Suprapubic skin (tissue), 3 donors: ENCODE measurements around the gene EXOC1.

Experiments used
- POLR2A ChIP-seq, 2 donors: fragments of 450-650 bp; IDR thresholded peaks; one replicate each; pipeline ENCODE4 v1.6.1; 2017; ENCODE audit warnings: antibody characterized with exemption in 2 of 2, mild to moderate bottlenecking in 2 of 2, moderate library complexity in 2 of 2
- TF ChIP-seq, protein P1 (sequence below), 2 donors: fragments of 200-600 bp in 1 of 2; fragments of 450-650 bp in 1 of 2; sonication (generic) in 1 of 2; IDR thresholded peaks; one replicate each; pipeline ENCODE4 v1.5.1; 2016 to 2019; ENCODE audit warnings: antibody characterized with exemption in 2 of 2, mild to moderate bottlenecking in 1 of 2, moderate library complexity in 1 of 2

DNA sequence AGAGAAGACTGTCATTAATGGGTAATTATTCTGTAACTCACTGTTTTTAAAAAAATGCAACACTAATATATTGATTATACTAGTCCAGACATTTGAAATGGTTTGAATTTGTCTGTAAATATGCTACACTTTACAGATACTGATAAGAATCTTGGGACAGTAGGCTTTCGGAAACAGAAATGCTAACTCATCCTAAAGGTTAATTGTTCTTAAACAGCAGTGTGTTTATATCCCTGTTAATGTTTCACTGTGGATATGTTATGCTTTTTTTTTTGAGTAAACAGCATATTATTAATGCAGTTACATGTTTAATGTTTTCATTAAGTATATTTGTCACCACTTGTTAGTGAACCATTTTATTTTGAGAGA, 31.4 kb downstream of the EXOC1 start:
- no peak for TF ChIP-seq POLR2A (IDR thresholded peaks at IDR 0.05)
- TF ChIP-seq, protein P1, sequence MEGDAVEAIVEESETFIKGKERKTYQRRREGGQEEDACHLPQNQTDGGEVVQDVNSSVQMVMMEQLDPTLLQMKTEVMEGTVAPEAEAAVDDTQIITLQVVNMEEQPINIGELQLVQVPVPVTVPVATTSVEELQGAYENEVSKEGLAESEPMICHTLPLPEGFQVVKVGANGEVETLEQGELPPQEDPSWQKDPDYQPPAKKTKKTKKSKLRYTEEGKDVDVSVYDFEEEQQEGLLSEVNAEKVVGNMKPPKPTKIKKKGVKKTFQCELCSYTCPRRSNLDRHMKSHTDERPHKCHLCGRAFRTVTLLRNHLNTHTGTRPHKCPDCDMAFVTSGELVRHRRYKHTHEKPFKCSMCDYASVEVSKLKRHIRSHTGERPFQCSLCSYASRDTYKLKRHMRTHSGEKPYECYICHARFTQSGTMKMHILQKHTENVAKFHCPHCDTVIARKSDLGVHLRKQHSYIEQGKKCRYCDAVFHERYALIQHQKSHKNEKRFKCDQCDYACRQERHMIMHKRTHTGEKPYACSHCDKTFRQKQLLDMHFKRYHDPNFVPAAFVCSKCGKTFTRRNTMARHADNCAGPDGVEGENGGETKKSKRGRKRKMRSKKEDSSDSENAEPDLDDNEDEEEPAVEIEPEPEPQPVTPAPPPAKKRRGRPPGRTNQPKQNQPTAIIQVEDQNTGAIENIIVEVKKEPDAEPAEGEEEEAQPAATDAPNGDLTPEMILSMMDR (IDR thresholded peaks at IDR 0.05) = no peak
